GM19455 (cell line): Measurements from ENCODE around the gene CHRNA4.

Experiments
- ATAC-seq: cut with Tn5 transposase; IDR thresholded peaks from one replicate; pipeline ENCODE4 v1.9.1; 2021; ENCODE audit not compliant: unreplicated experiment

The CHRNA4 gene

DNA sequence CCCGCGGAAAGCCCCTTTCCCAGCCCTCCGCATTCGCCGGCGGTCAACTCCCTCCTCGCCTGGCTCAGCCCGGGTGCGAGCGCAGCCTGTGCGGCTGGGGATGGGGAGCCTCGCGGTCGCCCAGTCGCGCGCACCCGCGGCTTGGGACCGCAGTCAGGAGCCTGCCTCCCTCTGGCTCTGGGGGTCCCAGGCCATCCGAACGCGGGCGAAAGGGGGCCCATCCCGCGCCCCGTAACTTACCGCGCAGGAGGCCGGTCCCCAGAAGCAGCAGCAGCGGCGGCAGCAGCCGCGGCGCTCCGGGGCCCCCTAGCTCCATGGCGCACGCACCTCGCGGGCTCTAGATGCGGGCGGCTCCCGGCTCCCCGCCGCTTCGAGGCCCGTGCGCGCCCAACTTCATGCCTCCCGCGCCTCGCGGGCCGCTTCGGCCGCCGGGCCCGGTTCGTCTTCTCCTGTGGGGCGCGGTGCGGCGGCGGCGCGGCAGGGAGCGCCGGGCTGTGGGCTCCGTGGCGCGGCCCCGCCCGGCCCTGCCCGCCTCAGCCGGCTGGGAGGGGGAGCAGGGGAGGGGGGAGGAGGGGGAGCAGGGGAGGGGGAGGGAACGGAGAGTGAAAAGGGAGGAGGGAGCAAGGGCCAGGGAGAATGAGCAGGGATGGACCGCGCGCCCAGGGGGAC is at the start of gene CHRNA4:
Gene CHRNA4 (minus strand): TSS at position 500 of the 669 bp plus-strand sequence. CDS start 184 bp downstream, at position 316.
- no peak for ATAC-seq

DNA sequence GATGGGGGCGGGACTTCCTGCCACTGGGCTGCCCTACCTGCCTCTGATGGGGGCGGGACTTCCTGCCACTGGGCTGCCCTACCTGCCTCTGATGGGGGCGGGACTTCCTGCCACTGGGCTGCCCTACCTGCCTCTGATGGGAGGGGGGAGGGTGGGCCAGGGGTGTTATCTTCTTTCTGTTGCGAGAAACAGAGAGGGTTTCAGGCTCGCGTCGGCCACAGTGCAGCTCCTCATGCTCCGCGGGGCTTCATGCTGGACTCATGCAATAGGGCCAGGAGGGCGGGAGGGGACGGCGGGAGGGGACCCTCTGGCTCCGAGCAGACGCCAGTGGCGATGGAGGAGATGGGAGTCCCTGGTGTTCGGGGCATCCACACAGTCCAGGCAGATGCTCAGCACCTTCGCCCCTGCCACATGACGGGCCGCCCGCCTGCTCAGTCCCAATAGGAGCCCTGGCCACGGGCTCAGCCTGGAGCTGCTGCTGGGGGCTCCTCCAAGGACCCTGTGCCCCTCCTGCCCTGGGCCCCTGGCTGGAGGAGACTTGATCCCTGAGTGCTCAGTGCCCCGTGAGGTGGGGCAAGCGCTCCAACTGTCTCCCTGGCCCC is 48.8 kb upstream of the CHRNA4 start:
- ATAC-seq: no peak

DNA sequence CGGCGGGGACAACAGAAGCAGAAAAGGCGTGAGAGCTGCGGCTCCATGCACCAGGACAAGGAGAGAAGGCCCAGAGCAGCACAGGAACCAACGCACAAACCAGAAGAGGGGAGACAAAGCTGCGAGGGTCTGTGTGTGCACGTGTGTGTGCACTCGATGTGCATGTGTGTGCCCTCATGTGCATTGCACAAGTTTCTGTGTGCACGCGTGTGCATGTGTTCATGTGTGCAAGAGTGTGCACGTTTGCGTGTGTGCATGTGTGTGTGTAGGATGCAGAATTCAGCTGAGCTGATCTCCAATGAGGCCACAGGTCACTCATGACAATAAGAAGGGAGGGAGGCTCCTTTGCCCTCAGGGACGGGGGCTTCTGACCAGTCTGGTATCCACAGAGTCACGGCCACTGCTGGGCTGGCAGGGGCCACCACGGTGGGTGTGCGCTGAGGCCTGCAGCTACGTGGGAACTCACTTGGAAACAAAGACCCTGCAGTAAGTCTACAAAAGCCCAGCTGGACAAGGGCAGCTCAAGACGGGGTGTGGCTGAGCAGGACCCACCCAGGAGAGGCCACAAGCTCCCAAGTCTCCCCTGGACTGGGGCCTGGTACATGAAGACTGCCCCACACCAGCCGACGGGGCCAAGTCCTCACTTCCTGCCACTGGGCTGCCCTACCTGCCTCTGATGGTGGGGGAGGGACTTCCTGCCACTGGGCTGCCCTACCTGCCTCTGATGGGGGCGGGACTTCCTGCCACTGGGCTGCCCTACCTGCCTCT is 48.1 kb upstream of the CHRNA4 start:
- no peak for ATAC-seq

DNA sequence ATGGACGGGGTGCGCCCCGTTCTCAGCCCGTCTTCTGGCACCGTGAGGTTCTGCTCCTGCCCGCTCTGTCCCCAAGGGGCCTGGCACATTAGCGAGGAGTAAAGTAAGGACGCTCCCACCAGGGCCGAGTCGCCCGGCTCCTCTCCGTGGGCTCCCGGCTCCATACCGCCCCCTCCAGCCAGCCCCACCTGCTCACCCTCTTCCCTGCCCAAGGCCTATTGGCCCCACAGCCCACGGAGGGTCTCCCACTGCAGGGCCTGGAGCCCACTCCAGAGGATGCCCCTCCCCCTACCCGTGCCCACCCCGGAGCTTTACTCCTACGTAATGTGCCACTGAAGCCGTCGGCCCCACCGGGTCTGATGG is 47.5 kb upstream of the CHRNA4 start:
- no peak for ATAC-seq

DNA sequence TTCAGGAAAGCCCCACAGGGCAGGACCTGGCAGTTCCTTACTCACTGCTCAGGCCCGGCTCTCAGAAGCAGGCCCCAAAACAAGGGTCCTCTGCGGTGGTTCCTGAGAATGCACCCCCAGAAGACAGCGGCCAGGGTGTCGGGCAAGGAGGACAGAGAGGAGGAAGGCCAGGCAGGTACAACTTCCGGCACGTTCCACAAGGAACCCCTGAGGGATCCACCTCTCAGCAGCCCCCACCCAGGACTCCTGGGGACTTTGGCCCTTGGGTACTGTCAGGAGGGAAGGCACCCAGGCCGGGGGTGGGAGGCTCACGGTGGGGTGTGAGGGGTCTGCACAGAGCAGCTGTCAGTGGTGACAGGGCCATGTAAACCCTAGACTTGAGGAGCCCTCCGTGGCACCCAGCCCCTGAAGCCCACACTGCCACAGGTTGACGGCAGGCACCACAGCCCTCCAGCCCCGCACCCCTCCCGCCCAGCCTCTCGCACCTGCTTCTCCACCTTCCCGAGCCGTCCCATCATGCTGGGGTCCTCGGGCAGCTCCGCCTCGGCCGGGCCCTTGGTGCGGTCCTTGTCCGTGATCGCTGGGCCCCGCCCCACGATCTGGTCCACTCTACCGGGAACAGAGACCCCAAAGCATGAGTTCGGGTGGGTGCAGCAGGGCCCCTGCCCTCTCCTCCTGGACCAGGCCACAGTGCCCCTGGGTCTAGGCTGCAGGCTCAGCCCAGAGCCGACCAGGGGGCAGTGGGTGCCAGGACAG is 47.0 kb upstream of the CHRNA4 start:
- no peak for ATAC-seq

DNA sequence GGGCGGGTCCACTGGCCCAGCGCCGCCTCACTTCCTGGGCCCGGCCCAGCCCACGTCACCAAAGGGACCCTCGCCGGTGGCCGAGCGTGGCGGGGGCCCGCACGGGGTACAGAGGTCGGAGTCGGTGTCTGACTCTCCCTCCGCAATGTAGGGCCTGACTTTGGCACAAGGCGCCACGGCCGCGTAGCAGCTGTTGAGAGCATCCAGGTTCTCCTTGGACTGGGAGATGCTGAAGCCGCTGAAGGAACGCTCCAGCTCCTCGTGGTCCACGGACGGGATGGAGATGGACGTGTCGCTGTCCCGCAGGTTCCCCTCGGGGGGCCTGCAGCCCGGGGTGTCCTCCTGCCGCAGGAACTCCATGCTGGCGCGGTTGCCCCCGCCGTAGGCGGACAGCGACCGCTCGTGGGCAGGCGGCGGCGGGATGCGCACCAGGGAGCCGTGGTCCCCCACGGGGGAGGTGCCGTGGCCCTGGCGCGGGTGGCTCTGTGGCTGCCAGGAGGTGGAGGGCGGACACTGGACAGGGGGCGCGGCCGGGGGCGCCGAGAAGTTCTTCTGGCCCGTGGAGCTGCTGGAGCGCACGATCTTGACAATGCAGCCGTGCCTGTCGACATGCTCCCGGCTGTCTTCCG is 45.6 kb upstream of the CHRNA4 start:
- no peak for ATAC-seq

DNA sequence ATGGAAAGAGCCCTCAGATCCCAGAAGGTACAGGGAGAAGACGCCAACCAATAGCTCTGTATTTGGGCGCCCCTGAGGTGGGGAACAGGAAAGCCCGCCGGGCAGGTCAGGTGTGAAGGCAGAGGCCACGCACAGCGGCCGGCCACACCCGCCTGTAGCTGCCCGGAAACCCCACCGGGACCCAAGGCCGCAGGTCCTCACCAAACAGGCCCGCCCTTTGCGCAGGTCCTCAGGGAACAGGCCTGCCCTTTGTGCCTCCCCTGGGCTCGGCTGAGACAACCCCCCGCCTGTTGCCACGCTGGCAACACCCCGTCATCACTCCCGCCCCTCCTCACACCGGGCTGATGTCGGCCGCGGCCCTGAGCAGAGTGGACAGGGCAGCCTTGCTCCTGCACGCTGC is 44.9 kb upstream of the CHRNA4 start:
- no peak for ATAC-seq

DNA sequence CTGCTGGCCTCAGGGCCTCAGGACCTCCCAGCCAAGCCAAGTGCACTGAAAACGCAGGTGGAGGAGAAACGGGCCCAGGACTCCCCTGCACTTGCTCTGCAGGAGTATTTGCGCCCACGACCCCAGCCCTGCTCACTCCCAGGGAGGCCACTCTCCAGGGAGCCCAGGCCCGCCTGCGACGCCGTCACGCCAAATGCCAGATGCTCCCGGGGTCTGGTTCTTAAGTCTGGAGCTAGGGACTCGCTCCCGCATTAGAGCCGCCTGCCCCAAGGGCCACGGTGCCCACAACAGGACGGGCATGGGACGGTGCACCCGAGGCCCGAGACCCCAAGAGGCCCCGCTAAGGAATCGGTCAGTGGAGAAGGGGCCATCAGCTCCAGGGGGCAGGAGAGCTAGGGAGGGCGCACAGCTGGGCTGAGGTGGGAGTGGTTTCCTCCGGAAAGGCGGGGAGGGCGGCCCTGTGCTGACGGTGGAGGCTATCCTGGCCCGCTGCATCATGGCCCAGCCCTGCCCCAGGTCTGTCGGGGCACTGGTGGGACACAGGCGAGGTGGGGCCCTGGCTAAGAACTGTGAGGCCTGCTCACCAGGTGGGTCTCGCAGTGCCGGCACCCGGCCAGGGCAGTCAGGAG is 44.1 kb upstream of the CHRNA4 start:
- ATAC-seq: no peak

DNA sequence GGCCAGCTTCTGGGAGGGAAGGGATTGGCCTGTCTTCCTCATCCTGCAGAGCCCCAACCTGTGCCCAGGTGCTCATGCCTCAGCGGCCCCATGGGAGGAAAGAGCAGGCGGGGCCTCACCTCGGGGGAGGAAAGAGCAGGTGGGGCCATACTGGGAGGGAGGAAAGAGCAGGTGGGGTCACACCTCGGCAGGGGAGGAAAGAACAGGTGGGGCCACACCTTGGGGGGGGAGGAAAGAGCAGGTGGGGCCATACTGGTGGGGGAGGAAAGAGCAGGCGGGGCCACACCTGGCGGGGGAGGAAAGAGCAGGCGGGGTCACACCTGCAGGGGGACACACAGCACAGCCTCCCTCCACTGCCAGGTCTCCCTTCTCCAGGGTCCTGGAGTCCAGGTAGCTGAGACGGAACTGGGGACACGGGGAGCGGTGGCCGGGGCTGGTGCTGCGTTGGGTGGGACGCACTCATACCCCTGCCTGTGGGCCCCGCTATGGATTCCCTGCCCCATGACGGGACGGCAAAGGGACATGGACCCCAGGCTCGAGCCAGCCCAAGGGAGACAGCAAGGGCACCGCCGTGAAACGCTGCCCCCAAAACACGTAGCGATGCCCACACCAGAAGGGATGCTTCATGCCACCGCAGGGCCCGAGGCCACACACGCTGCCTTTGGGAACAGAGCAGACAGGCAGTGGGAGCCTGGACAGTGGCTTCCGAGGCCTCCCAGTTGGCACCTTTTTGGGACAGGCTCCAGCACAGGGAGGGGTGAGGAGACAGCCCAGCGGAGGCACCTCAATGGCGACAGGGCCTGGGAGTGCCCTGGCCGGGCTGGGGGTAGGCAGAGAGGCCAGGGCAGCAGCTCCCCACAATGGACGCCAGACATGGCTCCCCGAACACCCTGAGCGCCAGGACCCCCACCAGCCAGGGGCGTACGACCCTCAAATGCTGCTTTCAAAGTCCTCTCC is 43.3 kb upstream of the CHRNA4 start:
- ATAC-seq: no peak

DNA sequence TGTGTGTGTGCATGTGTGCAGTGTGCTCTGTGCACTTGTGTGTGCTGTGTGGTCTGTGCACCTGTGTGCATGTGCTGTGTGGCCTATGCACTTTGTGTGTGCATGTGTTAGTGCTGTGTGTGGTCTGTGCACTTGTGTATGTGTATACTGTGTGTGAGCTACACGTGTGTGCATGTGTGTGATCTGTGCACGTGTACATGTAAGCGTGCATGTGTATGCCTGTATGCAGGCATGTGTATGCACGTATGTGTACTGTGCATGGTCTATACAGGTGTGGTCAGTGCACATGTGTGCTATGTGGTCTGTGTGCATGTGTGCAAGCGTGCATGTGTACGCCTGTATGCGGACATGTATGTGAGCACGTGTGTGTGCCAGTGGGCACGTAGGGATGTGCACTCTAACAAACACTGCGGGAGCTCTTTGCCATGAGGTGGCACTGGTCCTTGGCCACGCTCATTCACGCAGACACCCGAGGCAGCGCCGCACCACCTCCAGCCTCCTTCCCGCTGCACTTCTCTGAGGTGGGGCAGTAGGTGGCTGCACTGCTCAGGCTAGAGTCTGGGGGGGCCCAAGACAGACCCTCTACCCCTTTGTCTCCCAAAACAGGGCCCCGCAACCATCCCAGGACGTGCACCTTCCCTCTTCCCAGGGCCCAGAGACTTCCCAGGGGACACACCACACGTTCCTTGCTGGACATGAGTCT is 42.4 kb upstream of the CHRNA4 start:
- no peak for ATAC-seq

DNA sequence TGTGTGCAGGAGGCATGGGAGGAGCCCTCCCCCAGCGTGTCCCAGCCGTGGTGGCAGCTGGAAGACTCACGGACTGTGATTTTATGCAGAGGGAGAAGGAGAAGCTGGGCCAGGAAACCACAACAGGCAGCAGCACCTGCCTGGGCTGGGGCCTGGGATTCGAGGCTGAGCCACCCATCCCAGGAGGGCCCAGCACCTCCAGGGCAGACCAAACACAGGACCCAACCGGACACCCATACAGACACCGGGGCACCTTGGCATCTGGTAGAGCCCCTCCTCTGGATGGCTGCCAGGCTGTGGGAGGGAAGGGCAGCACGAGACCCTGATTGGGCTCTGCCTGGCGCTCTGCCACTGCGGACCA is 41.7 kb upstream of the CHRNA4 start:
- no peak for ATAC-seq

DNA sequence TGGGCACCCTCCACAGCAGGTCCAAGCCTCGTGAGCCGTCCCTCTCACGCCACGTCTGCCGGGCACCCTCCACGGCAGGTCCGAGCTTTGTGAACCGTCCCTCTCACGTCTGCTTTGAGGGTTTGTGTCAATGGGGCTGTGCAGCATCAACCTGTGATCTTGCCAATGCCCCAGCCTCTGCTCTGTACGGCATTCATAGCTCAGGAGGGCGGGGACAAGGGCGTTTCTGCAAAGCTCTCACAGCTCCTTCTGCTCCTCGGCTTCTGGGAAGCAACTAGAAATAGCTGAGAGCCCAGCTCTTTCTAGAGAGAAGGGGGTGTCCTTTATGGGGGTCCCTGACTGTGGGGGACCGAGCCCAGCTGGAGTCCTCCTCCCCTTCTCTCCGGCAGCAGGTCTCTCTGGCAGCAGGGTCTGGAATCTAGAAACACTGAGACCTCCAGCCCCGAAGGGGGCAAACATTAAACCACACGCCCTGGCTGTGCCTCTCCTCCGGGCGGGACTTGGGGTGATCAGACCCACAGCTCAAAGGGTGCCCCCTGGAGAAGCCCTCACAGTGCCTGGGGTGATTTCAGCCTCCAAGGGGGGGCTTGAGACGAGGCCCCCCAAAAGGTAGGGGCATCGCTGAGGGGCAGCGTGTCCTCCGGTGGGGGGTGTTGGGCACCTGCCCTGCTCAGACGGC is 41.2 kb upstream of the CHRNA4 start:
- no peak for ATAC-seq

DNA sequence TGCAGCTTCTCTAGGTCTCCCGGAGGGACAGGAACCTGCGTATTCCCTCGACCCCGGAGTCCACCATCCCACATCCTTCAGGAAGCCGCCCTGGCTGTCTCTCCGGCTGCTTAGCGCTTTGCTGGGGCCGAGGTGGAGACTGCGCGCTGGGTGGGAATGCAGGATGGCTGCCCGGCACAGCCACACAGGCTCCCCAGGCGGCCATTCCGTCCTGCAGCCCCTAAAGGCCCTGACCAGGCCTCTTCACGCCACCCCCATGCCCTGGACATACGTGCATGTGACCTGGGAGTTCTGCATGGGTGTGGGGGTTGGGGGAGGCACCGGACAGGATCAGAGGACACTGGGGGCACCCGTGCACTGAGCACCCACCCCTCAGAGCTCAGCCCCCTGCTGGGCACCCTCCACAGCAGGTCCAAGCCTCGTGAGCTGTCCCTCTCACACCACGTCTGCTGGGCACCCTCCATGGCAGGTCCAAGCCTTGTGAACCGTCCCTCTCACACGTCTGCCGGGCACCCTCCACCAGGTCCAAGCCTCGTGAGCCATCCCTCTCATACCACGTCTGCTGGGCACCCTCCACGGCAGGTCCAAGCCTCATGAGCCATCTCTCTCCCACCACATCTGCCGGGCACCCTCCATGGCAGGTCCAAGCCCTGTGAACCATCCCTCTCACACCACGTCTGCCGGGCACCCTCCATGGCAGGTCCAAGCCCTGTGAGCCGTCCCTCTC is 40.4 kb upstream of the CHRNA4 start:
- ATAC-seq: no peak

DNA sequence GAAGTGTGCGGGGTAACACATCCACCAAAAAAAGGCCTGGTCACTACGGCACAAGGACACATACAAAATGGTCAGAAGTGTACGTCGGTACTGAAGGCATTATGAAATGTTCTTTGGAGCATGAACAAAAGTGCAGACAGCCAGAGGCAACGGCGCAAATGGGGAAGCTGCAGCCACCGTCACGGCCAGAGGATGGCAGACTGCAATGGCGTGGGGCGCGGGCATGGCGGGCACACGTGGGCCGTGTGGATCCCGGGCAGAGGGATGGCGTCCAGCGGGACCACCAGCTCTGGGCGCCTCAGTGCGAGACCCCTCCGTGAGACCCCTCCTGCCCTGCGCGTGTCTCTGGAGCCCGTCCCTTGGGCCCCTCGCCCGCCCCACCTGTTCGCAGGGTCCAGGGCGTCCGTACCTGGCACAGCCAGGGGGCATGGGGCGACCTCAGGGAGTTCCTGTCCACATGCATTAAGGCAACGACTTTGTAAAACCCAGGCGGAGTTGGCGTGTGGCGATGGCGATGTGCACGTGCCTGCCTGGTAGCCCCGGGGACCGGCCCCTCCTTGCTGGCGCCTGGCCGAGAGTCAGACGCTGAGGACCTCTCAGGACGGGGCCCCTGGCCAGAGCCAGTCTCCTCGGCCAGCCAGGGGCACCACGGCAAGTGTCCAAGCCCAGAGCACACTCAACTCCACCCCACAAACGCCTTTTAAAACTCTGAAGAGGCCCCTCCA is 39.5 kb upstream of the CHRNA4 start:
- no peak for ATAC-seq

DNA sequence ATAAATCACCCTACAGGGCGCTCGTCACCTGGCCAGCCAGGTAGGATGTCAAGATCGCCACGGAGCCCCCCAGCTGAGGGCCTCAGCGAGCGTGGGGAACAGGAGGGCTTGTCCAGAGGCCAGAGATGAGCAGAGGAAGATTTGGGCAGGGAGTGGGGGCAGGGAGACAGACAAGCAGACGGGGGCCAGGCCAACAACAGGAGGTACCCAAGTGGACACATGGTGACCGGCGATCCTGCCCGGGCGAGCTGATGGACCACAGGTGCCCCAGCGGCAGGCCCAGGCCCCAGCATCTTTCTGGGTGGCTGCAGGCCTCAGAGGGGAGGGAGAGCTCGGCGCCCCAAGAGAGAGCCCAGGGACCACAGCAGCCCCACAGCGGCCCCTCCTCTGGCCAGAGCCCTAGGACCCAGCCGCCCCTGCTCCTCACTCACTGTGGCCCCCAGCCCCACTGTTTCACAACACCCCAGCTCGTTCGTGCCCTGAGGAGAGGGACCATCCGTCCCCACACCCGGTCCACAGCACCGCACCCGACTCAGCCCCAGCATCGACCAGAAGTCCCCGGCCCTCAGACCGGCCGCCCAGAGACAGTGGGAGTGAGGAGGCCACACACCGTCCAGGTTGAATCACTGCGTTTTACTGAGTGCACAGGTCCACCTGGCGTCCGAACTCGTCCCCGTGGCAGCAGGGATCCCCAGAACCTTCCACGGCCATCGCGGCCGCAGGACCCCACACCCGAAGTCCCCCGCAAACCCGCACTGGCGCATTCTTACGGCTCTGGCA is 38.6 kb upstream of the CHRNA4 start:
- ATAC-seq: no peak

DNA sequence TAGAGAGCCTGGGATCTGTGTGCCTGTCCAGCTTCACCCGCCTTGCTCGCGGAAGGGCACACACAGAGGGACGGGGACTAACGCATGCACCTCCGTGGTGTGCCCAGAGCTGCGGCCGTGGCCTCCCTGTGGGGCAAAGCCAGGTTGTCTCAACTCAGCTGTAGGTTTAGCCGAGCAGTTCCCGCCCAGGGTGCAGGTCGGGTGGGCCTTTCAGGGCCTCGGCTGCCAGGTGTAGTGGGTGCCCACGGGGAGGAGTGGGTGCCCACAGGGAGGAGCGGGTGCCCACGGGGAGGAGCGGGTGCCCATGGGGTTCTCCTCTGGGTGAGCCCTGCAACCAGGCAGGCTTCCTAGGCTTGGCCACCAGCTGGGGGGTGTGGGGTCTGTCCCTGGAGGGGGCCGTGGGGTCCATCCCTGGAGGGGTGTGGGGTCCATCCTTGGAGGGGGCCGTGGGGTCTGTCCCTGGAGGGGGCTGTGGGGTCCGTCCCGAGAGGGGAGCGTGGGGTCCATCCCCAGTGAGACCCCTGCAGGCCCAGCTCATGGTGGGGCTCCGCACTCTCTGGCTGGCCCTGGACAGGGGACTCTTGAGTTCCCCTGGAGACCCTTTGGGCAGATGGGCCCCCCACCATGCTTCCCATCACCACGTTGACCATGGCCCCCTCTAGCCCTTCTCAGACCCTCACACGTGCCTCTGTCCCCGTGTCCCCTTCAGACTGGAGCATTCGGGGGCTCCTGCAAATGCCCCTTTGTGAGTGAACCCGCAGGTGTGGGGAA is 37.8 kb upstream of the CHRNA4 start:
- no peak for ATAC-seq
